HG02759 (cell line): ENCODE results near the gene NOX1.
A peak's percentile ranks its signal among the peaks of the same experiment; 100 is the strongest.

Experiments used
- ATAC-seq: cut with Tn5 transposase; IDR thresholded peaks from one replicate; pipeline ENCODE4 v1.9.1; 2021; ENCODE audit warnings: mild to moderate bottlenecking, moderate library complexity; ENCODE audit not compliant: unreplicated experiment

NOX1 gene

GRCh38 chrX:100874325-100874724, at the start of gene NOX1:
Gene NOX1, minus strand, starts transcription at chrX:100874359. Its CDS starts 220 bp downstream, at chrX:100874139.
- ATAC-seq: no peak

- no peak for ATAC-seq
Observed at GRCh38 chrX:100915562-100915961, 41.4 kb upstream of the NOX1 start.

GRCh38 chrX:100913111-100913510, 39.0 kb upstream of the NOX1 start:
- no peak for ATAC-seq

- no peak for ATAC-seq
Observed at GRCh38 chrX:100911731-100912130, 37.6 kb upstream of the NOX1 start.

- no peak for ATAC-seq
Observed at GRCh38 chrX:100905620-100906019, 31.5 kb upstream of the NOX1 start.

- no peak for ATAC-seq
Observed at GRCh38 chrX:100904433-100904832, 30.3 kb upstream of the NOX1 start.

- ATAC-seq: no peak
Observed at GRCh38 chrX:100895365-100896075, 21.4 kb upstream of the NOX1 start.

- ATAC-seq: no peak
Observed at GRCh38 chrX:100883654-100884053, 9.5 kb upstream of the NOX1 start.

GRCh38 chrX:100880368-100880767, 6.2 kb upstream of the NOX1 start:
- ATAC-seq: no peak

- ATAC-seq: no peak
Observed at GRCh38 chrX:100871594-100872560, 2.3 kb downstream of the NOX1 start.

GRCh38 chrX:100870527-100870926, 3.6 kb downstream of the NOX1 start:
- ATAC-seq: no peak

- ATAC-seq: no peak
Observed at GRCh38 chrX:100868273-100868672, 5.9 kb downstream of the NOX1 start.

GRCh38 chrX:100864657-100865391, 9.3 kb downstream of the NOX1 start:
- ATAC-seq: no peak

GRCh38 chrX:100863326-100863864, 10.8 kb downstream of the NOX1 start:
- ATAC-seq: no peak

GRCh38 chrX:100852810-100853209, 21.3 kb downstream of the NOX1 start:
- ATAC-seq: no peak

GRCh38 chrX:100850317-100850716, 23.8 kb downstream of the NOX1 start:
- no peak for ATAC-seq

GRCh38 chrX:100831219-100831946, 42.8 kb downstream of the NOX1 start:
- no peak for ATAC-seq

- peak; percentile 52 for ATAC-seq
Observed at GRCh38 chrX:100830547-100830946, 43.6 kb downstream of the NOX1 start.

GRCh38 chrX:100830143-100830542, 44.0 kb downstream of the NOX1 start:
- ATAC-seq: peak; percentile 36

- ATAC-seq: peak; percentile 81
Observed at GRCh38 chrX:100829730-100830129, 44.4 kb downstream of the NOX1 start.
